IPS DF 6.9 (cell line): ENCODE measurements around the gene MTX3.

ENCODE experiments used
- DNase-seq: peaks from one replicate; pipeline ENCODE4 v3.0.0-alpha.2; 2013; ENCODE audit warnings: low read depth, low spot score
- H3K27ac ChIP-seq: one replicate; pipeline ENCODE4 v1.5.1; 2013; ENCODE audit warnings: low read length, control low read depth
- H3K27me3 ChIP-seq: 2 replicates; pipeline ENCODE4 v1.6.1; 2013; ENCODE audit warnings: mild to moderate bottlenecking, low read length; ENCODE audit not compliant: control insufficient read depth, insufficient read depth
- H3K36me3 ChIP-seq: 2 replicates; pipeline ENCODE4 v1.6.1; 2013; ENCODE audit warnings: low read length; ENCODE audit not compliant: control insufficient read depth, insufficient read depth
- H3K4me1 ChIP-seq: 2 replicates; pipeline ENCODE4 v1.6.1; 2013; ENCODE audit warnings: low read length; ENCODE audit not compliant: control insufficient read depth, insufficient read depth
- H3K4me3 ChIP-seq: 2 replicates; pipeline ENCODE4 v1.5.1; 2013; ENCODE audit warnings: mild to moderate bottlenecking, low read length
- H3K9me3 ChIP-seq: 2 replicates; pipeline ENCODE4 v1.6.1; 2013; ENCODE audit warnings: low read length, inconsistent platforms; ENCODE audit not compliant: control insufficient read depth, insufficient read depth
- WGBS: extraction: QIAGEN DNeasy Blood & Tissue Kit; methylation state at CpG from one replicate; pipeline ENCODE4 v1.1.7; 2013; ENCODE audit warnings: mixed read lengths, missing lambda C conversion rate; ENCODE audit not compliant: insufficient read length, insufficient coverage; 5-methylcytosine and 5-hydroxymethylcytosine counted together

The MTX3 gene

DNA sequence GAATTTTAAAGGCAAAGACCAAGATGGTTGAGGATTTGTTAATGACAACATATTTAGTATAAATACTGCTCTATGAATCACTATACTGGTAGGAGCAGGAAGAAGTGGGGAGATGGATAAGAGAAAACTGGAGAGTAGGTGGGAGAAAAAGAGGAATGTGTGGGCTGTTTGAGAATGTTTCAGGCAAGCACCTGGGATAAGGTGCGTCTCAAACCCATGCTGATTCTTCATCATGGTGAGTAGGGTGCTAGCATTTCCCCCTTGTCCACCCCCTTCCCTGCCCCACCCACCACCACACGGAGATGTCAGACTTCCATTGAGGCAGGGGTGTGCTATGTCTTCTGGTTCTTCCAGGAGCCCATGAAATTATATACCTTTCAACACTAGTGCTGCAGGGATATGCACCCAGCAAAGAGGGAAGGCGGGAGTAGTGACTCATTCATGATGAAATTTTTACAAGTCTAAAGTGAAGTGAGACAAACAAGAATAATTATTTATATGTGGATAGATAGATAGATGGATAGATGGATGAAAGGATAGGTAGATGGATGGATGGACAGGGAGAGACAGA is 54.3 kb downstream of the MTX3 start:
- Histone ChIP-seq H3K27ac (no peak overlapping the region), H3K36me3 (no peaks in the 10 kb centered on the region), H3K9me3 (no peaks in the 10 kb centered on the region), H3K27me3 (no peaks in the 10 kb centered on the region), H3K4me3 (no peak overlapping the region), H3K4me1 (peaks cover 2% of the 10 kb centered on the region; the same call in 1 of the 2 replicates)
- no CpG with 5 or more reads among the region's 3 CpGs for WGBS
- DNase-seq = no peak

DNA sequence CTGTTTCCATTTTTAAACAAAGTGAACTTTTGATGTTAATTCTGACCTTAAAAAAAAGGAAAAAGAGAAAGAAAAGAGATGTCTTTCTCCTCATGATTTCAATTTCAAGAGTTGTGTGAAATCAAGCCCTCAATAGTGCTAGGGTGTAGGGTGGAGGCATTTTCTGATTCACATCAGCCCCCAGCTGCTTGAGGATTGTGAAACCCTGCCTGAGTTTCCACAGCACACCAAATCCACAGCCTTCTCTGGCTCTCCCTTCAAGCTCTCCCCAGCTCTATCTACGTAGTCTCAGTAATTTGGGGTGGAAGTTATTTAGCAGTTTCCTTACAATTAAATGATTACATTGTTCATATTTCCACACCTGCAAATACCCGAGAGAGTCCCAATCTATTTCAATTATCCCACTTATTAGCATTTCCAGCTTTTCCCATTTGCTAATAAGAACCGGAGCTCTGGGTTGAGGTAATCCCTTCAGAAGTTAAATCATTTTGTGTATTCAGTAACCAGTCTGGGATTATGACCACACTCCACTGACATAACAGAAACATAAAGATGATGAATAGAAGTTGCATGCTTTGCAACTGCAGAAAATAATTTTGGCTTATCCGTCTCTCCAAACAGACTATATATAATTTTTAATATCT is 54.9 kb downstream of the MTX3 start:
- Histone ChIP-seq H3K27ac (no peak overlapping the region), H3K36me3 (no peaks in the 10 kb centered on the region), H3K4me3 (no peak overlapping the region), H3K27me3 (no peaks in the 10 kb centered on the region), H3K4me1 (peaks cover 2% of the 10 kb centered on the region; the same call in 1 of the 2 replicates), H3K9me3 (no peaks in the 10 kb centered on the region)
- no CpG with 5 or more reads among the region's 4 CpGs for WGBS
- no peak for DNase-seq

DNA sequence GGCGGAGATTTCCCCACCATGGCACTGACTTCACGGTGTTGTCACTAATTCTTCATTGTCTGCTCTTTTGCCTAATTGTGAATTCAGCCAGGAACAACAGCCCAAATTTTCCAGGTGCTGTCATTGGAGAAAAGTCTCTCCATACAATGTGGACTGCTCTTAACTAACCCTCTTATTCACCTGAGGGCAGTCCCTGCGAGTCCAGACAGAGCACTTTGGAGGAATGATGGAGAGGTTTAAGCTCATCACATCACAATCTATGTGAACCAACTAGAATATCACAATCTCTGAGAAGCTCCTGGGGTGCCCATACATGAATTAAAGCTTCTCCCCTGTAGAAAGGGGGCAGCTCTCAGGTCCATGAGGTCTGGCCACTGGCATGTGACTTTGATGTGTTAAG is 56.4 kb downstream of the MTX3 start:
- Histone ChIP-seq H3K4me3 (no peak overlapping the region), H3K27me3 (no peaks in the 10 kb centered on the region), H3K27ac (no peak overlapping the region), H3K9me3 (no peaks in the 10 kb centered on the region), H3K36me3 (no peaks in the 10 kb centered on the region), H3K4me1 (peaks cover 2% of the 10 kb centered on the region; the same call in 1 of the 2 replicates)
- WGBS = no CpG with 5 or more reads among the region's 3 CpGs
- DNase-seq = no peak

GRCh38 chr5:79932510-79933504 is 58.3 kb downstream of the MTX3 start:
- H3K9me3 ChIP-seq = no peaks in the 10 kb centered on the region
- H3K36me3 ChIP-seq = no peaks in the 10 kb centered on the region
- no peak overlapping the region for H3K4me3 ChIP-seq
- WGBS = no CpG with 5 or more reads among the region's 10 CpGs
- no peak overlapping the region for H3K27ac ChIP-seq
- no peak for DNase-seq
- H3K4me1 ChIP-seq = no peaks in the 10 kb centered on the region
- H3K27me3 ChIP-seq = no peaks in the 10 kb centered on the region

DNA sequence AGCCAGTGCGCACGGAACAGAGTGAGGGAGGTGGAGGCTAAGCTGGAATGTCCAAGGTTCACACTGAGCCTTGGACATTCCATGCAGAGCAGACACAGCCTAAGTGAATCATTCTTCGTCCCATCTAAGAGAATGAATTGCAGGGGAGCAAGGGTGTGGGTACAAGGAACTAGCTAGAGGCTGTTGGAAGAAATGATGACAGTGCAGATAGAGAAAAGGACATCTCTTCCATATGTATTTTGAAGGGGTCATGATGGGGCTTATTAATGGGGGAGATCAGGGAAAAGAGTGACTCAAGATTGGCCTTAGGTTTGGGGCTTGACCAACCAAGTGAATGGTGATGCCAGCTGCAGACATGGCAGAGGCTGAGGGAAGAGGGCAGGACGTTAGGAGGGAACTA is 59.2 kb downstream of the MTX3 start:
- no CpG with 5 or more reads among the region's 4 CpGs for WGBS
- DNase-seq = no peak
- no peaks in the 10 kb centered on the region for H3K4me1 ChIP-seq
- H3K9me3 ChIP-seq = no peaks in the 10 kb centered on the region
- no peak overlapping the region for H3K27ac ChIP-seq
- H3K27me3 ChIP-seq = no peaks in the 10 kb centered on the region
- no peak overlapping the region for H3K4me3 ChIP-seq
- no peaks in the 10 kb centered on the region for H3K36me3 ChIP-seq

- no peak overlapping the region for H3K4me3 ChIP-seq
- H3K9me3 ChIP-seq = no peaks in the 10 kb centered on the region
- no peak for DNase-seq
- H3K27ac ChIP-seq = no peak overlapping the region
- H3K4me1 ChIP-seq = no peaks in the 10 kb centered on the region
- no CpG with 5 or more reads among the region's 2 CpGs for WGBS
- no peaks in the 10 kb centered on the region for H3K27me3 ChIP-seq
- H3K36me3 ChIP-seq = no peaks in the 10 kb centered on the region
Observed at GRCh38 chr5:79931409-79931808, 59.7 kb downstream of the MTX3 start.

- Histone ChIP-seq H3K4me1 (no peaks in the 10 kb centered on the region), H3K27ac (no peak overlapping the region), H3K27me3 (no peaks in the 10 kb centered on the region), H3K4me3 (no peak overlapping the region), H3K9me3 (no peaks in the 10 kb centered on the region), H3K36me3 (no peaks in the 10 kb centered on the region)
- no peak for DNase-seq
- WGBS = no CpG with 5 or more reads among the region's 5 CpGs
Observed at GRCh38 chr5:79929095-79929494, 62.0 kb downstream of the MTX3 start.
